Mesenteric fat pad (tissue), 1 donor: Measurements from ENCODE around the gene MRPS31. TPM values are rescaled to one million over a fixed set of nuclear protein-coding genes. Genes with fewer than 3 reads are reported as not detected.
A peak's percentile ranks its signal among the peaks of the same experiment; 100 is the strongest.

Source experiments
- DNase-seq: peaks from one replicate; pipeline ENCODE4 v3.0.0-alpha.2; 2020; ENCODE audit warnings: low spot score
- long read RNA-seq: library from polyadenylated mRNA; unstranded; transcript quantifications from one replicate; pipeline ENCODE4 v2.0.0, GENCODE V29; 2020
- total RNA-seq: library from RNA; stranded (reverse); fragmentation: NEBNext Ultra II Directional; extraction: Animal tissue kit (Norgen Biotek cat#: 25700); gene quantifications from one replicate; pipeline ENCODE4 v1.2.1, GENCODE V29; 2021
- donor health status: DM: yes; HTN: yes; CAD: no.

MRPS31 gene
- 16.3 TPM for total RNA-seq
- long read RNA-seq, transcript MRPS31-201 (7 exons, 1,462 nt): major isoform, 33 of 37 reads
- long read RNA-seq, partial matches to known transcripts: 2 of 37 reads
- long read RNA-seq, other reads (novel, unspliced or antisense): 2 of 37 reads

- DNase-seq: peak; percentile 98
Measured at GRCh38 chr13:40770934-40771618, at the start of gene MRPS31. TSS of gene MRPS31 (minus strand) at chr13:40771190. CDS start at chr13:40771136, 54 bp downstream.

DNA sequence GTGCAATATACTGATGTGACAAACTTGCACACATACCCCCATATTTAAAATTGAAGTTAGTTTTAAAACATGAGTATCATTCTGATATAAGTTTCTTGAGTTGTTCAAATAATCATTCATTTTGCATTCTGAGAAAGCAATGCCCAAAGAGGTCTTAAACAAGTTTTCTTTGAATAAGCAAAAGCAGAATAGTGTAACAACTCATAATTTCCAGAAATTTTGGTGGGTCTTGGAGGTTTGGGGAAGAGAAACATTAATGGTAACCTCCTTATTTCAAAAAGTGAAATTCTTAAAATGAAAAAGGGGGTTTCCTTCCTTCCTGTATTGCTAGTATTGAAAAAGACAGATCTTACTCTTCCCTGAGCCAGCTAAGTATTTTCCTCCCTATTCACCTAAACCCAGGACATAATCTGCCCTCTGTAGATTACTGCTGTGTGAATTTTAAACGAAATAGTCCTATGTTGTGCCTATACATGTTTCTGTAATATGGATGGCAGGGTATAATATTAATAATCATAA, 48.9 kb upstream of the MRPS31 start:
- DNase-seq: no peak

DNA sequence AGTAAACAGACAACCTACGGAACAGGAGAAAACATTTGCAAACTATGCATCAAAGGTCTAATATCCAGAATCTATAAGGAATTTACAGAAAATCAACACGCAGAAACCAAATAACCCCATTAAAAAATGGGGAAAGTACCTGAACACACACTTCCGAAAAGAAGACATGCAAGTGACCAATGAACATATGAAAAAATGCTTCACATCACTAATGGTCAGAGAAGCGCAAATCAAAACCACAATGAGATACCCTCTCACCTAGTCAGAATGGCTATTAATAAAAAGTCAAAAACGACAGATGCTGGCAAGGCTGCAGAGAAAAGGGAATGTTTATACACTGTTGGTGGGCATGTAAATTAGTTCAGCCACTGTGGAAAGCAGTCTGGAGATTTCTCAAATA, 47.9 kb upstream of the MRPS31 start:
- DNase-seq: no peak

- DNase-seq: no peak
Measured at GRCh38 chr13:40814803-40815202, 43.8 kb upstream of the MRPS31 start.

DNA sequence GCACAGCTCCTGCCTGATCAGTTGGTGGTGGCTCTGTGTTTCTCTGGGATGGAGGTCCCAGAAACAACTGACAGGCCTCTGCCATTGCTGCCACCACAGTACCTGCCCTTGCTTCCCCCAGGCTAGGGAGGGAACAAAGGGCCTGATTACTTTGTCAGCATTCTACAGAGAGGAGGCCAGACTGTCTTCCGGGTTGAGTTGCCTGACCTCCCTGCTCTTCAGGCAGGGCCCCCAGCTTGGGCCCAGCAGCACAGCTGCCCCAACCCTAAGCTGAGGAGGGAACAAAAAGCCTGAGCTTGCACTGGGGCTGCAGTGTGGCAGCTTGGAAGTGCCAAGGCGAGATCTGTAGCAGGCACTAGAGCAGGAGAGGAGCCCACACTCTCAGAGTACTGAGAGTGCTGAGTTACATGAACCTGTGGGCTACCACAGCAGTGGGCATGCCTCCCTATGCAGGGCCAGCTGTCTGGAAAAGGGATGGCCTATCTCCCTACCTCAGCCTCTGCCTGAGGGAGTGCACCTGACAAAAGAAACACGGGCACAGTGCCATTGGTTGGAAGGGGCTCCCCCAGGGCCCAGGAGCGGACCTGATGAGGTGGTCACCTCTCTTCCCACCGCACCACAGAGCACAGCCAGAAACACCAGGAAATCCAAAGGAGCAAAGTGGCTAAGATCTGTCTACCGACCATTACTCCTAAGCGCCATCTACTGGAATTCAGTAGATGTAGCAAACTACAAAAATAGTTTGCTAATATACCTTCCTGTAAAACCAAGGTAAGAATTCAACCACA, 42.9 kb upstream of the MRPS31 start:
- no peak for DNase-seq

DNA sequence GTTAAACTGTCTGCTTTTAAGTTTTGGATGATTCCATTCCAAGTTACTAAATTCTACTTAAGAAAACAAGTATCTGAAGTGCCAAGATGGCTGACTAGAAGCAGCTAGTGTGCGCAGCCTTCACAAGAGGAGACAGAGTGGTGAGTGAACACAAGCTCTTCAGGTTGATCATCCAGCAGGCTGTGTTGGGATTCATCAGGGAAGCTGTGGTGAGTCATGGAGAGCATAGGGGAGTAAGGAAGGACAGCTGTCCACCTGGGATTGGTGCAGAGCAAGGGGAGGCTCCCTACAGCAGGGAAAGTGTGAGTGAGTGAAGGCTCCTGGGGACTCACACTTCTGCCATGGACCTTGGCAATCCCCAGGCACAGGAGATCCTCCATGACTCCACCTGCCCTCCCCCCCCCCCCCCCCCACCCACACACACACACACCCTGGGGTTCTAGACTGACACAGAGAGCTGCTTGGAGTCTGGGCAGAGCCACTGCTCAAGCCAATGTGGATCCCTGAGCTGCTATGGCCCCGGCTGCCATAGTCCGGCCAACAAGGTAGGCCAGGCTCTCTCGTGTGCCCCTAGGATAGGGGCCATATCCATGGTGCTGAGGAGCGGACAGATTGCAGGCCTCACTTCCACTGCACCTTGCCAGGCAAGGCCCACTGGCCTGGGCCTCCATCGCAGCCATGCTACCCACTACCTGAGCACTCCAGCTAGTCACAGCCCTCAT, 41.9 kb upstream of the MRPS31 start:
- DNase-seq: no peak

DNA sequence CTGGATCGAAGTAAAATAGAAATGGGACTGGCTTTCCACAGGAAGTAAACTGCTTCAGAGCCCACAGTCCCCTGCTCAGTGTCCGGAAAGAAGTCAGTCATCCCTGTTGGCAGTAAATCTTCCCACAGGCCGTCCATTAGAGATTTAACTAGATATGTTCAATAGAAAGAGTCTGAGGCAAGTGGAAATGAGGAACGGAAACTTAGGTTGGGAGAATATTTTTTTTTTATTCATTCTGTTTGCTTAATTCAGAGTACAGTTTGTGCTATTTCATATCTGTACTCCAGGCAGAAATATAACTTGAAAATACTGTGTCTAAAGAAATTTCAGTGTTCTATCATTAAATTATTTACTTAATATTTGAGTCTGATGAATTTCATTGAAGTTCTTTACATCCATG, 41.1 kb upstream of the MRPS31 start:
- no peak for DNase-seq

DNA sequence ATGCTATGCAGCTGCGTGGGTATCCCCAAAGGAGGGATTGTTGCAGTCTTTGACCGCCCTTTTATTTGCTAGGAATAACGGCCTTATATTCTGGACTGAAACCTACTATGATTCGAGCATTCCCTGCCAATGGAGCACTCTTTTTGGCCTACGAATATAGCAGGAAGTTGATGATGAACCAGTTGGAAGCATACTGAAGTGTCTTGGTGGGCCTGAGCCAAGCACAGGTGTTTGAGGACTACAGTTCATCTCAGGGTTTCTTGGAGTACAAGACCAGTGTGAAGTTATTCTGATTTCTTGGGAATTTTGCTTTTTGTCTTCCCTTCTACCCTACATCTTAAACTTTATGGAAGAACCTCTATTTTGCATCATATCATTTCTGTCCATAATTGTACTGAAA, 38.5 kb upstream of the MRPS31 start:
- no peak for DNase-seq

DNA sequence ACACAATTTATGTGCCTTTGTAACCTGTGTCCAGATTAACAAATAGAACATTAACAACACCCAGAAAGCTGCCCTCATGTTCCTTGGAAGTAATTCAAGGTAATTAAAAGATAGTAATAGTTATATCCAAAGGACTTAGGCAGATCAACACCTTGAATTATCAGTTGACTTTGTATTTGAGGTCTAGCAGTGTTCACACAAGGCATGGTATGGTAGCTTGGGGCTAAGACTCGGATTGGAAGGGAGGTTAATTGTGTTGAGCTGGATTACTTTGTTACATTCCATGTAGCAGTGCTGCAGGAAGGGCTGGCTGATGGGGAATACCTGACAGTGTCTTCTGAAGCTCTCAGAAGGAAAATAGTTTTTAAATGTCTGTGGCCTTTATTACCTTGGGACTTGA, 35.3 kb upstream of the MRPS31 start:
- no peak for DNase-seq

GRCh38 chr13:40803316-40803715, 32.3 kb upstream of the MRPS31 start:
- no peak for DNase-seq

DNA sequence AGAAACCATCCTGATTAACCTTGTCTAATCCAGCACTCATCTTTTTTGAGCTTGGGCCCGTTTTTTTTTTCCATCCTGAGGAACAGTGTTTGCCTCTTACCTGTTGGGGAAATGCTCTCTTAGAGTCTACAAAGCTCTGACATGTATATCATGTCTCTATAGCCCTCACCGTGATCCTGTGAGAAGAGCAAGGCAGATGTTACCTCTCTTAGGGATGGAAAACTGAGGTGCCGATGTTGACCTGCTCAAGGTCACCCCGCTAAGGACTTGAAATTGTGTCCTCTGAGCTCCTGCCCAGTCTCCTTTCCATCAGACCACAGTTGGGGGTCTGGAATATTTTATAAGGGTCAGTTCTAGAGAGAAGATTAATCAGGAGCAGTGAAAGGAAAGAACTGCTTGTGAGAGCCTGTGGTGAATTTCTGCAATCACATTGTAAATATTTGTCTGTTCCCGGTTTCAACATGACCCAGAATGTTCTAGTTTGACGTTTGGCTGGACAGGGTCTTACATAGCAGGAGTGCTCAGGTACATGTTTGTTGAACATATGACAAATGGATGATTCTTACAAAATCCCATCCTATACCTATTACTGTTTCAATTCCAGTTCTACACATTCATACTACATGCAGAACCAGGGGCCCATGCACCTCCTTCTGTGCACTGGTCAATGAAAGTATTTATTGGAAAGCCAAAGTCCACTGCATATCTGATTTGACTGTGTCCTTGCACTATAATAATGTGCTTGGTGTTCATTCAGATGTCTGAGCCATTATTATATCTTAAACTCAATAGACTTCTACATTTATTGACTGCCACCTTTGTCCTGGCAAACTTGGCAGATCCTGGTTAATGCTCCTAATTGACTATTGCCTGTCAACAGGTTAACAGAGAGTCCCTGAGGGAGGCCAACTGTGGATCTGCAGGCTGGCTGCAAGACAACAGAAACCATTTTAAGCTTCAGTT, 30.5 kb upstream of the MRPS31 start:
- DNase-seq: no peak

DNA sequence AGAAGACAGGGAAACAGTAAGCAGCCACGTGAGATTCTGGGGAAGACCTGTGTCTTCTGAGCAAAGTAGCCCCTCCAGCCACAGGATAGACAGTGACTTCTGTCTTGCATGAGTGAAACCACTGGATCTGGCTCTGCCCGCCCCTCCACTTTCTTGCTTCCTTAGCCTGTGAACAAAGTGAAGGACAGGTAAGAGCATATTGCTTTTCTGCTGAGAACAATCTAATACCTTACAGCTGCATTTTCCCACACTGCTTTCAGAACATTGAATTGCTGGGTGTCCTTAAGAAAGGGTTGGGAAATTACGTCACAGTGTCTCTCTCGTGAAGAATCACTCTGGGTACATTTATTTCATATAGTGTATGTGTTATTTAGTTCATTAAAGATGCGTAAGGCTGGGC, 29.6 kb upstream of the MRPS31 start:
- DNase-seq: no peak

DNA sequence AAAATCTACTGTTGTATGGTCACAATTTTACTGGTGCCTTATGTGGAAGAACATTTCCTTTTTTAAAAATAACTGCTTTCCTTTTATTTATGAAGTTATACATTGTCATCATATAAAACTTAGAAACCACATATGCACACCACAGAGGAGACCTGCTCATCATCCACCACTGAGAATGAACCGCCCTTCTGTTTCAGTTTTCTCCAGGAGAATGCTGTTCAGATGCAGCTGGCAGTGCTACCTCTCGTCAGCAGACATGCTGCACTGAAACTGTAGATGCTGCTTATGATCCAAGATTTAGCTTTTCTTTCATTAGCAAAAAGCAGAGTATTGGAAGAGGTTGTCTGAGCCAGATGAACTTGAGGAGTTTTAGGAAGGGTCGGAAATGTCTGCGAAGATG, 28.5 kb upstream of the MRPS31 start:
- no peak for DNase-seq

DNA sequence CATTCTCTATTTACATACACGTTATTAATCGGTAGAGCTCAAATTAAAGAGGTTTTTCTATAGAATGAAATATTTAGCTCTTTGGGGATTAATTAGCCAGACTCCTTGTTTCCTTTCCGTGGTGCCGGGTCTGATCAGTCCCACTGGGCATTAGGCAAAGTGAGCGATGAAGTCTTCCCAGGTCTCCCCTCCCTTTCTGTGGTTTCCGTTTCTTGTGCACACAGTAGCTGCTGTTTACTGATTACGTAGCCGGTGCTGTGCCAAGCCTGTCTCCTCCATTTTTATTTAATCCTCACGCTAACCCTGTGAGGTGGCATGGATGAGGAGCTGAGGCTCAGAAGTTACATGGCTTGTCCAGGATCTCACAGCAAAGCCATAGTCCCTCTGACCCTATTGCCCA, 27.4 kb upstream of the MRPS31 start:
- no peak for DNase-seq

- DNase-seq: no peak
Measured at GRCh38 chr13:40796649-40797048, 25.7 kb upstream of the MRPS31 start.

- no peak for DNase-seq
Measured at GRCh38 chr13:40794414-40795368, 23.7 kb upstream of the MRPS31 start.

GRCh38 chr13:40793339-40793738, 22.3 kb upstream of the MRPS31 start:
- DNase-seq: no peak

- no peak for DNase-seq
Measured at GRCh38 chr13:40792284-40793051, 21.5 kb upstream of the MRPS31 start.
